ENCODE data around the gene SLC9A9.

Gene SLC9A9

DNA sequence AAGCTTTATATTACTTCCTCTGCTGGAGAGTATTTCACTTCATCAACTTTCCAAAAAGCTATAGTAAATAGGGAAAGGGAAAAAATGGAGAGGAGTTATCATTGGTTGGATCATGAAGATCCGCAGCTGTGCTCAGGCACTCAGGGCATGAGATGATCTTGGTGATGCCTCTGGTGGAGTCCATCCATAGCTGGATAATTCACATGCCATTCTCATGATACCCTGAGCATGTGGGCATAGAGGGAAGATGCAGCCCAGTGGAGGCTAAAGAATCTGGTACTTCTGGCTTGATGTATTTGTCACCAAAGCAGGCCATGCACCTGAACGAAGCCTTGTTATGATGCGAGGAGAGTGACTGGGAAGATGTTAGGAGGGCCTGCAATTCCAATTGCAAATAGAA lies 578.5 kb downstream of the SLC9A9 start:
- no peak for TF ChIP-seq CTCF (IDR thresholded peaks at IDR 0.05; ENCODE audit: low read depth, low read length, missing control alignments)
- no peak for DNase-seq (ENCODE audit: low read depth)
- H3K4me3 ChIP-seq (ENCODE audit: low read depth, low read length) = no peak overlapping the region

GRCh38 chr3:143267989-143268388 lies 580.3 kb downstream of the SLC9A9 start:
- no peak for DNase-seq (ENCODE audit: low read depth)

GRCh38 chr3:143266927-143267326 lies 581.3 kb downstream of the SLC9A9 start:
- H3K4me3 ChIP-seq (ENCODE audit: low read depth, low read length) = no peak overlapping the region
- DNase-seq (ENCODE audit: low read depth) = no peak
- no peak for TF ChIP-seq CTCF (IDR thresholded peaks at IDR 0.05; ENCODE audit: low read depth, low read length, missing control alignments)

More at GRCh38 chr3:143267989-143268388, 580.3 kb downstream of the SLC9A9 start:
- H3K4me3 ChIP-seq (ENCODE audit: low read depth, low read length) = no peak overlapping the region
- no peak for TF ChIP-seq CTCF (IDR thresholded peaks at IDR 0.05; ENCODE audit: low read depth, low read length, missing control alignments)

DNA sequence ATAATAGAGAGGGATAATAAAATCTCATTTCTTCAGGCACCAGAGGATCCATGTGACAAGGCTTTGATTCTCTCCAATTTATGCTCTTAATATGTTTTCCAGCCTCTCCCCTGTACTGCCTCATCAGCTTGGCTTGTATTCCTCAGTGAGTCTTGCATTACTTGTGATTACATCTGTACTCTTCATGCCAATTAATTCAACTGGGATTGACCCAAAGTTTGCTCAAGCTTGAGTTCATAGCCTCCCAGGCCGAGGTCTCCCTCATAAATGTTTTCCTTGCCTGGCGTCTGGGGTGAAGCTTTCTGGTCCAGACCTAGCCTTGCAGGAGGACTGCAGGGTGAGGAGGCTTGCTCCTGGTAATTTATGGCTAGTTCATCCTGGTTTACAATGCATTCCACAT lies 581.8 kb downstream of the SLC9A9 start:
- no peak overlapping the region for H3K4me3 ChIP-seq (ENCODE audit: low read depth, low read length)
- TF ChIP-seq CTCF (IDR thresholded peaks at IDR 0.05; ENCODE audit: low read depth, low read length, missing control alignments) = no peak
- DNase-seq (ENCODE audit: low read depth) = no peak

GRCh38 chr3:143265501-143266070 lies 582.7 kb downstream of the SLC9A9 start:
- DNase-seq (ENCODE audit: low read depth) = no peak
- no peak overlapping the region for H3K4me3 ChIP-seq (ENCODE audit: low read depth, low read length)
- TF ChIP-seq CTCF (IDR thresholded peaks at IDR 0.05; ENCODE audit: low read depth, low read length, missing control alignments) = no peak

DNA sequence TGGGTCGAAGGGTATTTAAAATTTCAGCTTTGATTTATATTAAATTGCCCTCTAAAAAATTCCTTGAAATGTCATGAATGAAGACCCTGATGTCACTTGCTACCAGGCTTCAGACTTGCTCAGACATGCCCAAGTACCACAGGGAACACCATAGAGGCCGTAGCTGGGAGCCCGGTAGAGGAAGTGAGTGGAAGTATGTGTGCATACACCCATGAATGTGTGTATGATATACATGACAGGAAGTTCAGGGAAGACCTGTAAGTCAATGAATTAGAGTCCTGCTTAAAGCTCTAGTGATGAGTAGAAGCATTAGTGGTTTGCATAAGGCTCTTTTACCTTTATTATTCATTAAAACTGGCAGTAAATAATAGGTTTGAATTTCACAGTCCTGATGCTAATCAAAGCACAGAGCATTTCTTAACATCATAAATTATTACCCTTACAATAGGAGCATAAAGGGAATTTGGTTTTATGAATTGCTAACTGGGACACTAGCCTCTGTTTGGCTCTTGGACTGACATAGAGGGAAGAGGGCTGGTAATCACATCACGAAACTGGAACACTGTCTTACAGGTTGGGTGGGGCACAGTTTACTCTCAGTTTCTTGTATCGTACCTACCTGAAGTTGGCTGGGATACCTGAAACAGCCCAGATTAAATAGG lies 584.3 kb downstream of the SLC9A9 start:
- no peak for DNase-seq (ENCODE audit: low read depth)
- no peak for TF ChIP-seq CTCF (IDR thresholded peaks at IDR 0.05; ENCODE audit: low read depth, low read length, missing control alignments)
- no peak overlapping the region for H3K4me3 ChIP-seq (ENCODE audit: low read depth, low read length)

GRCh38 chr3:143261848-143262247 lies 586.4 kb downstream of the SLC9A9 start:
- TF ChIP-seq CTCF (IDR thresholded peaks at IDR 0.05; ENCODE audit: low read depth, low read length, missing control alignments) = no peak
- no peak for DNase-seq (ENCODE audit: low read depth)

More at GRCh38 chr3:143261848-143262247, 586.4 kb downstream of the SLC9A9 start:
- H3K4me3 ChIP-seq (ENCODE audit: low read depth, low read length) = no peak overlapping the region
